Activated CD8-positive, alpha-beta memory T cell treated with anti-CD3 and anti-CD28 coated beads for 24 hours (primary cell): Measurements from ENCODE around the gene OTUB2.

Experiments used
- DNase-seq: peaks from one replicate; pipeline ENCODE4 v3.0.0-alpha.2; 2020

The OTUB2 gene

DNA sequence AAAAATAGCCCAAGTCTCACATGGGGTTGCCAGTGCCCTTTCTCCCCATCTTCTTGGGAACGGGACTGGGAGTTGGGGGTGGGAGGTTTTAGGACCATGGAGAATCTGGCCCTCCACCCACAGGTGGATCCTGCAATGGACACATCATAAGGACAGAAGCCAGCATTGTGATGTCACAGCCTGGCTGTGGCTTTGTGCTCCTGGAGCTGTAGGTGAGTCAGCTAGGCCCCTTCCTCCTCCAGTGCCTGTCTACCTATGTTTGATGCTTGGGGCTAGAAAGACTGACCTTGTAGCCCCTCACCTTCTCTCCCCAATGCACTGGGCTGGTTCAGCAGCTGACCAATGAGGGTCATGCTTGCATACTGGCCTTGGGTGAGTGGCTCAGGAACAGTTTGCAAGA lies 29.1 kb upstream of the OTUB2 start, which contains the start of gene CCDC197:
TSS of gene CCDC197 (plus strand) at position 220 of the 400 bp plus-strand sequence. CDS start 831 bp downstream, outside the sequence.
- DNase-seq = no peak

DNA sequence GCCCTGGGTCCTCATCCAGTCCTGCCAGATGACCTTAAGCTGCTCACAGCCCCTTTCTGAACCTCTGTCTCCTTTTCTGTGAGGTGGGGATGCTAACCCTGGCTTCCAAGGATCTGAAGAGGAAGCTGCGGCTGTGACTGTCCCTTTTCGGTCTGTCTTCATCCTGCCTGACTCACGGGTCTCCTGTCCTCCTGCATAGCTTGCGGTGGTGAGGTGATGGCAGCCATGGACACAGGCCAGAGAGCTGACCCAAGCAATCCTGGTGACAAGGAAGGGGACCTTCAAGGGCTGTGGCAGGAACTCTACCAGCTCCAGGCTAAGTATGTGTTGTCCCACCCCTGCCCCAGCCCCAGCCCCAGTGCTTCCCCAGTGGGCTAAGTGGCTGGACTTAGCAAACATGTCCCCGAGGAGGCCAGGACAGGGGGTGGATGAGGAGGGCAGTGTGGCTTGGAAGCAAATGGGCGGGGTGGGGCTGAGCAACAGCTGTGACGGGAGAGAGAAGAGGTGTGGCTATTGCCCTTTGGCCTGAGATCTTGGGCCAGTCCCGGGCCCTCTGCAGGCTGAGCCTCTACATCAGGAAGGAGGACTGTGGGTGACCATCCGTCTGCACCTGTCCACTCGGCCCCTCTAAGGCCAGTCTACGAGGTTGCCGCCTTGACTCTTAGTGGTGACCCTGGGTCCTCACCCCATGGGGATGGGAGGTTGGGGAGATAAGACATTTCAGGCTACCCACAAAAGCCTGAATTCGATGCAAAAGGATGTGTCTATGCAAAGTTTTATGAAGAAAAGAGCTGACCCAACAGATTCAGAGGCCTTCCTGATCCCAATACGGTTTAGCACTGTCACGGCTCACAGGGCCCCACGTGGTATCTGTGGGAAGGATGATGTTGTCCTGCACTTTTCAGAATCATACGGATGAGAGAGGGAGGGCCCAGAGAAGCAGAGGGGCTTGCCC lies 27.9 kb upstream of the OTUB2 start:
- DNase-seq = no peak

DNA sequence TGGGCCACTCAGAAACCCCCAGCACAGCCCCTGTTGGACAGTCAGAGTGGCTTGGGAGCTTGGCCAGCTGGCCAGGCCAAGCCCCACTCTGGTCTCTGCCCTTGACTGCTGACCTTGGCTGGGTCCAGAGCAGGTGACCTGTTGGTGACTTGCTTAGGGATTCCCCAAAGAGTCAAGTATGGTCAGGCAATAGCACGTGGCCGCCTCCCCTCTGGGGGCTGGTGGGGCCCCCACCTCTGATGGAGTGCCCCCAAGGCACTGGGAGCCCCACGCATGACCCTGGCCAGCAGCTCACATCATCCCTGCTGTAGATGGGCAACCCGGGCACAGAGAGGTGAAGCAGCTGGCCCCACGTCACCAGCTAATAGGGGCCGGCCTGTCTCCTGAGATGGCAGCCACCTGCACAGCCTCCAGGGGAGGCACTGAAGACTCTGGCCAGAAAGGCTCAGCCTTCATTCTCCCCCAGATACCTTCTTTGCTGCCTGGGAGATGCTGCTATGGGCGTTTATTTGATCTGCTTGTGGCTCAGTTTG lies 27.2 kb upstream of the OTUB2 start:
- DNase-seq = no peak

DNA sequence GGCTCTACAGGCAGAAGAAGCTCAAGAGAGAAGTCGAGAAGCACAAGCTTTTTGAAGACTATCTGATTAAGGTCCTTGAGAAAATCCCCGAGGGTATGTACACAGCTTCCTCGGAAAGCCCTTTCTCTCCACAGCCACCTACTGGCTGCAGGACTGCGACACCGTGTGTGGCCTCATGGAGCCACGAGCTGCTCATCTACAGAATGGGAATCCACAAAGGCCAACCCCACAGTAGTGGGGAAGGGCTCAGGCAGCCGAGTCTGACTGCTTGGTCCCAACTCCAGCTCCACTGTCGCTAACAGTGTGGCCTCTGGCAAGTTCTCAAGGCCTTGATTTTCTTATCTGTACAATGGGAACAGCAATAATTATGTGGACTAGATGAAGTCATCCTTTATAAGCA lies 26.6 kb upstream of the OTUB2 start:
- DNase-seq = no peak

DNA sequence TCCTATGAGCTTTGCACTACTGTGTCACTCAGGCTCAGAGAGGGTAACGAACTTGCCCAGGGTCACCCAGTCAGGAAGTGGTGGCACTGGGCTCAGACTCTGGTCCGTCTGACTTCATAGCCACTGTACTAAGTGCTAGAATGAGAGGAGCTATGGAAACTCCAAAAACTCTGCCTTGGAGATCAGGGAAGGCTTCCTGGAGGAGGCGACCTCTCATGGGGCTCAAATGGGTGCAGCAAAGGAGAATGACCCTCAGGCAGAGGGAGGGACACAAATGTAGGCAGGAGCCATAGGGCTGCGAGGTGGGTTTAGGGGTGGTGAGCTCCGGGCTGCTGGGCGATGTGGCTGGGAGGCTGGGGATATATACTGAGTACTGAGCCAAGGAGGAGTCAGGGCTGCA lies 25.9 kb upstream of the OTUB2 start:
- DNase-seq = no peak

DNA sequence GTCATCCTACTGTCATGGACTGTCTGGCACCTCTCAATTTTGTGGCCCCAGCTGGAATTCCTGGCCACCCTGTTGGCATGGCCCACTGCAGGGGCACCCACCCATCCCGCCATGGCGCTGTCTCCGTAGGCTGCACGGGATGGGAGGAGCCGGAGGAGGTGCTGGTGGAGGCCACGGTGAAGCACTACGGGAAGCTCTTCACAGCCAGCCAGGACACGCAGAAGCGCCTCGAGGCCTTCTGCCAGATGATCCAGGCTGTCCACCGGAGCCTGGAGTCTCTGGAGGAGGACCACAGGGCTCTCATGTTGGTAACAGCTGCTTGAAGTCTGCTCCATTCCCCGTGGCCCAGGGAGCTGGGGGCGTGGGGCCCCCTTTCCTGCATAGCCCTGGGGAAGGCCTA lies 25.1 kb upstream of the OTUB2 start:
- no peak for DNase-seq

DNA sequence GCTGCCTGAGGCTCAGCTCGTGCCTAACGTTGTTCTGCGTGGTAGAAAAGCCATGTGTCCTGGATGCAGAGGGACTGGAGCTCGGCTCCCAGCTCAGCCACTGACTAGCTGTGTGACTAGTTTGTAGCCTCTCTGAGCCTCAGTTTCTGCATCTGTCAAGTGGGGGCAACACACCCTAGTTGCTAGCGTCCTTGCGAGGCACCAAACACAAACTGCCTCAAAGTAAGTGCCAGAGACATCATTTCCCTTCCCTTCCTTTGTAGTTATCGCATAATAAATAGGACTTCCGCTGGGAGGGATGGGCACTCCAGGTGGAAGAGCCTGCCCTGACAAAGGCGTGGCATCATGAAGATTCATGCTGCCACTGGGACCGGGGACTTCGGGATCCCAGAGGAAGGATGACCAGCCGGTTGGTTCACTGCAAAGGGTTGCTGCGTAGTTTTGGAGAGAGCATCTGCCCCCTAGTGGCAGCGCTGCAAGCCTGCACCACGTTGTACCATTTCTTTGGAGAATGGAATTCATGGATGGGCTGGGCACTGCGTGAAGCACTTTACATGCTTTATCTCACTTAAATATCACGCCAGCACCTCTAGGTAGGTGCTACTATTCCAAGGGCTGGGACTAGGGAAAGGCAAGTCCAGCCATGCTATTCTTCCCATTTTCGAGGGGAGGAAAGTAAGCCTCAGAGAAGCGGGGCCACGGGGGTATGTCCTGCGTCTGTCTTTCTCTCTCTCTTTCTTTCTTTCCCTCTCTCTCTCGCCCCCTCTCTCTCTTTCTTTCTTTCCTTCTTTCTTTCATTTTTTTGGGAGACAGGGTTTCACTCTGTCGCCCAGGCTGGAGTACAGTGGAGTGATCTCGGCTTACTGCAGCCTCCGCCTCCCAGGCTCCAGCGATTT lies 24.4 kb upstream of the OTUB2 start:
- peak; percentile 88 for DNase-seq

DNA sequence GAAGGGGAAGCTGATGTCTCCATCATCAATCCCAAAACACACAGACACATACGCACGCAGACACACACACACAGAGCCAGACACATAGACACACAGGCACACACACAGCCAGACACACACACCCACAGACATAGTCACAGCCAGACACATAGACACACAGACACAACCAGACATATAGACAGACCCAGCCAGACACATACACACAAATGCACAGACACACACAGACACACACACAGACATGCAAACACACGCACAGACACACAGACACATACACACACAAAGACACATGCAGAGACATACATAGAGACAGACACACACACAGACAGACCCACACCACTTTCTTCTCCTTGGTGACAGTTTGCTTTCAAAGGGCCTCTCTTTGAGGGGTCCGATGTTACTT lies 22.7 kb upstream of the OTUB2 start:
- no peak for DNase-seq

DNA sequence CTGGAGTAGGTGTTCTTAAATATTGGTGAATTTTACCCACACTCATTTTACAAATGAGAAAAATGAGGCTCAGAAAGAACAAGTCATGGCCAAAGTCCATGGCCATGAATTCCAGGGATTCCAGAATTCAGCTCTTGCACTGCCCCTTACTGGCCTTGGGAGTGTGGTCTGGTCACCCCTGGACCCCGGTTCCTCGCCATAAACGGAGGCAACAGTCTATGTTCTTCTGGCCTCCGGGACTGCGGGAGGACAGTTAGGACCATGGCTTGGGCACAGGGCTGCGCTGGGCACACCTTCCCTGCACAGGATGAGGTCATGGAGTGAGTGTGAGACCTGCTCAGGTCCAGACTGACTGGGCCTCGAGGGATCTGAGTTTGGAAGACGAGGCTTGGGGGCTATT lies 22.1 kb upstream of the OTUB2 start:
- DNase-seq = no peak

DNA sequence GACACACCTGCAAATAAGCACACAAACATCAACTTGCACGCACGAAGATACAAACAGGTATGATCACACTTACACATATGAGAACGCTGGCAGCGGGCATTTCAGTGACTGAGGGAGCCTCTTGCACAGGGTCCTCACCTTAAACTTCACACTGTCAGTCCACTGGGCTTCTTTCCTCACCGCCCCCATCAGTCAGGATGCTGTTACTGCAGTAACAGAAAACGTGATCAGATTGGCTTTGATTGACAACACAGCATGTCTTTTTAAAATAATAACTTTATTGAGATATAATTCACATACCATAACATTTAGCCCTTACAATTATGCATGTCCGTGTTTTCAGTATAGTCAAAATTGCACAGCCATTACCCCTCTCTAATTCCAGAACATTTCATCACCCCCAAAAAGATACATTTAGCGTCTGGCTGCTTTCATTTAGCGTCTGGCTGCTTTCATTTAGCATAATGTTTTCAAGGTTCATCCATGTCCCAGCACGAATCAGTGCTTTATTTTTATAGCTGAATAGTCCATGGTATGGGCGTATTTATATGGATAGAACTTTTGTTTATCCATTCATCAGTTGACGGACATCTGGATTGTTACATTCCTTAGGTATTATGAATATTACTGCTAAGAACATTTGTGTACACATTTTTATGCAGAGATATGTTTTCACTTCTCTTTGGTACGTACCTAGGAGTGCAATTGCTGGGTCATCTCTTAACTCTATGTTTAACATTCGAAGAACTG lies 20.6 kb upstream of the OTUB2 start:
- DNase-seq = no peak

DNA sequence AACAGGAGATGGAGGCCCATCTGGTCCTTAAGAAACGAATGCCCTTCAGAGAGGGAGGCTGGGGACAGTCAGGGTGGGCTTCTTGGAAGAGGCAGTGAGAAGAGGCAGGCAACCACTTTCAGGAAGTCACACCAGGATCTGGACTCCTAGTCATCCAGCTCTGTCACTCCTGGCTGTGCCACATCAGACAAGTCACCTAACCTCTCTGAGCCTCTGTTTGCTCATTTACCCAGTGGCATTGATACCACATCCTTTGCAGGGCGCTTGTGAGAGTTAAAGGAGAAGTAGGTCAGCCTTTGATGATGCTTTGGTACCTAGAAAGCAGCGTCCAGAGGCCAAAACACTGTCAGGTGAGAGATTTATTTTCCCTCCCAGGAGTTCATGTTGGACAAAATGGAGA lies 17.9 kb upstream of the OTUB2 start:
- no peak for DNase-seq

DNA sequence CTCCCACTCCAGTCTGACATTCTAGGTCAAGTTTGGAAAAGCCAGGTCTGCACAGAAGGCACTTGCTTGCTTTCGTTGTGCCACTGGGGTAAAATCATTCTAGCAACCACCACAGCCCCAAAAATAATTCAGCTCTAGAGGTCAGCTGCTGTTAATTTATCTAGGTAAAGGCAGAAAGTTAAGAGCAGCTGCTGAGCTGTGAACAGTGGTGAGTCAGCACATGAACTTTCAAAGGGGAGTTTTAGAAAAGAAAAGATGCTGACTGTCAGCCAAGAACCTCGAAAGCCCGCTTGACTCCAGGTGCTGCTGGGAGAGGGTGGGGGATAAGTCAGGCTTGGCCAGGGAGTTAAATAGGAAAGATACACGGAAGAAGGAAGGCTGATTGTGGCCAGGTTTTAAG lies 16.4 kb upstream of the OTUB2 start:
- no peak for DNase-seq

DNA sequence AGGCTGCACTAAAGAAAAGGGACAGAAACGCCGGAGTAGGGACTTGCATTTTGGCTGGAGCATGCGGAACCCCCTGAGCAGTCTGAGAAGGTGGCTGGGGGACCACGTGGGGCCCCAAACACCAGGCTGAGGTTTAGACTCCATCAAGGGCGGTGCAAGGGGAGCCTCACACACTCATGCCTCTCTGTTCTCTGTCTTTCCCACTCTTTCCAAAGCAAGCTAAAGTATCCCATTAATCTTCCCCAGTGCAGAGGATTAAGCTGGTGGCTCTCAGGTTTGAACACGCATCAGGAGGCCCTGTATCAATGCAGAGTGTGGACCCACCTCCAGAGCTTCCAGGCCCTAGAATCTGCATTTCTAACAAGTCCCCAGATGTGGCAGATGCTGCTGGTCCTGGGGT lies 15.5 kb upstream of the OTUB2 start:
- DNase-seq = no peak

DNA sequence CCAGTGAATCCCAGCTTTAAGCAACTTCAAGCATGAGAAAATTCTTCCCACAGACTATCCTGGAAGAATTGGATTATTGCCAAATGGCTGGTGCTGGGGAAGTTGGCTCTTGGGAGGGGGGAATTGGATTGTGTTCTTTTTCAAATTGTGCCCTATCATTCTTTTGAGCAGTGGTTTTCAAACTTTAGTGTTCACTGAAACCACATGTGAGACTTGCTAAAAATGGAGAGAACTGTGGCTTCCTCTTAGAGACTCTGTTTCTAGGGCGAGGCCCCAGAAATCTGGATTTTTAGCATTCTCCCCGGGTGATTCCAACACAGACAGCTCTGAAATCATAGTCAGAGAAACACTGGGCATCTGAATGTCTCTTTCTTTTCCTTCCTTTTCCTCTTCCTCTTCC lies 14.3 kb upstream of the OTUB2 start:
- DNase-seq = no peak

DNA sequence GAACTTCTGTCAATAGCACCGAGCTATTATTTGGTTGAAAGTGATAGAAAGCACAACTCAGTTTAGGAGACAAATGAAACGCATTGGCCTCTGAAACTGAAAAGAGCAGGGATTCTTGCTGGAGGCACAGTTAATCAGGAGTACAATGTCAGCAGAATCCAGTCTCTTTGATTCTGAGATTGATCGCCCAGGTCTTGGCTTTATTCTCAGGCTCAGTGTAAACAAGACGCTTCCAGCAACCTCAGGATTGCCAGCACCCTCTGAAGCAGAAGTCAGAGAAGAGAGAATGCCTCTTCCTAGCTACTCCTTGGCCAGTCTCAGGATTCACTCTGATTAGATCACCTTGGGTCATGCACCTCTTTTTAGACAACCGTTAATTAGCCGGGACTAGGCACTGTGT lies 11.8 kb upstream of the OTUB2 start:
- DNase-seq = no peak

DNA sequence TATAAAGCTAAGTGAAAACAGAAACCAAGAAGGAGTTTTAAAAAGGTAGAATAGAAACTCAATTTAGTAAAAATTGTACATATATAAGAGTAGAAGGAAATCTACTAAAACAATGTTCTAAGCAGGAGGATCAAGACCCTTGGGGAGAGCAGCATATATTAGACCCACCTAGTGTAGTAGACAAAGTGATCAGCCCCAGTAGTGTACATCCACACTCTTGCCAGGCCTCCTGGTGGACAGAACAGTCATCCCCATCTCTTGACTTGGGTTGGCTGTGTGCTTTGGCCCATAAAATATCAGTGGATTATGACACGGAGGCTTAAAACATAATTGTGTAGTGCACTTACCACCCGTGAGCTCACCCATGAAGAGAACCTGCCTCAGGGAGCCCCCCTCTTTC lies 10.9 kb upstream of the OTUB2 start:
- DNase-seq = no peak

DNA sequence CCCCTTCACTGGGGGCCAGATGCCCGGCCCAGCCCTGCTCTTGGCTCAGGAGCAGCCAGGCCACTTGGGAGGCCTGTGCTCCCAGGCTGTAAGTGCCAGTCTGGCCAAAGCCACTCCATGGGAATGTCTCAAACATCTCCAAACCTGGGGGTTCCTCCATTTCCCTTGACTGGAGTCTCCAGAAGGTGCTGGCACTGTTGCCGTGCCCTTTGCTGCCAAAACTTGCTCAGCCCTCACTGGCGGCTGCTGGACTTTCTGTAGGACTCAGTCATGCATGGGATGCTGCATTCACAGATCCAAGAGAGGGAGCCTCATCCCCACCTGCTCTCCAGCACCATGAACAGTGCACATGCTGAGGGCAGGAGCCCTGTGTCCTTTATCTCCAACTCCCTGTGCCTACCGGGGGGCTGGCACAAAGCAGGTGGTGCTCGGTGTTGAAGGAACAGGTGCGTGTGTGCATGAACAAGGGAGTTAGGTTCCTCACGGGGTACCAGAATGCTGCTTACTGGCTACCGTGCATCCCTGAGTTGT lies 9.6 kb upstream of the OTUB2 start:
- DNase-seq = no peak

DNA sequence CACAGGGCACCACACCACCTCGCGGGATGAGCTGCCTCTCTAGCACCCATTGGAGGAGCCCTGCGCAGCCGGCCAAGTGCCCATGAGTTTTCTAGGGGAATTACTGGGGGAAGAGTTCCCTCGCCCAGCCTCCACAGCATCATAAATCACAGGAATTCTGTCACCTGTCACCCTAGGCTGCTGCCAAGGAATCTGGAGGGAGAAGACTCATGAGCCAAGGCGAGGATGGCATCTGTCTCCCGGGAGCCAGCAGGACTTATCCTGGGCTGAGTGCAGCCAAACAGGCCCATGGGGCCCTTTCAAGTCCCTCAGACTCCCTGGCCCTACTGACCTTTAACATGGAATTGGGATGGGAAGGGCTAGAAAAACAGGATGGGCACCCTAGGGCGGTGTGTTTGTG lies 7.8 kb upstream of the OTUB2 start:
- no peak for DNase-seq

DNA sequence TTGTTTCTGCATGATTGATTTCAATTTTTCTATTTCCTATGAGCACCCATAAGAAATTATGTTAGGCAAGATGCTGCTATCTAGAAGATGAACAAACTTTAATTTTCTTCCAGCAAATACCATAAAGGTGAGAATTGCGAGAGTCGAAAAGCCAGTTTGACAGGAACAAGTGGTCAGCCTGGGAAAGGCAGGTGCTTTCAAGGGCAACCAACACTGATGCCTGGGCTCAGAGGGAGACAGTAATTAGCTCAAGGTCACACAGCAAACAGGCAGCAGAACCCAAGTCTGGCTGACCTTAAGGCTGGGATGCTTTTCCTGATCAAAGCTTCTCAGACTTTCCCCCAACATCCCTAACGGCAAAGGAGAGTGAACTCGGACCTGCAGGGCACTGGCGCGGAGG lies 6.8 kb upstream of the OTUB2 start:
- DNase-seq = no peak

DNA sequence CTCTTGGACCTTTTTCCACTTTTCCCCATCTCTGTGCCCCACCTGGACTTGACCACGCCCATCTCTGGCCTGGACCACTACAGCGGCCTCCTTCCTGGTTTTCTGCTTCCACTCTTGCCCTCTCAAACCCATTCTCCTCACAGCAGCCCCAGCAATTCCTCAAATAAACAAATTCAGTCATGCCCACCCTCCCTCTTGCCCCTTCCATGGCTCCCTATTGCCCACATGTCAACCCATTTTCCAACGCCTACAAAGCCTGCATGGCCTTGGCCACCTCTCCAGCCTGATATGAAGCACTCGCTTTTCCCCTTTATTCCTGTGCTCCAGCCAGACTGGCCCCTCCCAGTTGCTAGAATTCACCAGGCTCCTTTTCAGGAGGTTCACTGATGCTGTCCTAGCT lies 5.9 kb upstream of the OTUB2 start:
- no peak for DNase-seq

DNA sequence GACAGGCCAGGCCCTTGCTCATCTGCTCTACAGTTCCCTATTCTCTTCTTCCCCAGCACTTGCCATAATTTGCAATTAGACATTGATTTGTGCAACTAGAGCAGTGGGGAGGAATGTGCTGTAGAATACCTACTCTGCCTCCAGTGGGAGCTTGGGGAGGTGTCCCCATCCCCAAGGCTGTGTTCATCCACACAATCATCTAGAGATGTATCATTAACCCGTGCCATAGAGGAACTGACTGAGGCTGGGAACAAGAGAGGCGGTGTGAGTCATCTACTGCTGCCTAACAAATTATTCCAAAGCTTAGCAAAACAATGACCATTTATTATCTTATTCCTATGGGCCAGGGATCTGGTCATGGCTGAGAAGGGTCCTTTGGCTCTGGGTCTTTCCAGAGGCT lies 5.1 kb upstream of the OTUB2 start:
- DNase-seq = no peak

DNA sequence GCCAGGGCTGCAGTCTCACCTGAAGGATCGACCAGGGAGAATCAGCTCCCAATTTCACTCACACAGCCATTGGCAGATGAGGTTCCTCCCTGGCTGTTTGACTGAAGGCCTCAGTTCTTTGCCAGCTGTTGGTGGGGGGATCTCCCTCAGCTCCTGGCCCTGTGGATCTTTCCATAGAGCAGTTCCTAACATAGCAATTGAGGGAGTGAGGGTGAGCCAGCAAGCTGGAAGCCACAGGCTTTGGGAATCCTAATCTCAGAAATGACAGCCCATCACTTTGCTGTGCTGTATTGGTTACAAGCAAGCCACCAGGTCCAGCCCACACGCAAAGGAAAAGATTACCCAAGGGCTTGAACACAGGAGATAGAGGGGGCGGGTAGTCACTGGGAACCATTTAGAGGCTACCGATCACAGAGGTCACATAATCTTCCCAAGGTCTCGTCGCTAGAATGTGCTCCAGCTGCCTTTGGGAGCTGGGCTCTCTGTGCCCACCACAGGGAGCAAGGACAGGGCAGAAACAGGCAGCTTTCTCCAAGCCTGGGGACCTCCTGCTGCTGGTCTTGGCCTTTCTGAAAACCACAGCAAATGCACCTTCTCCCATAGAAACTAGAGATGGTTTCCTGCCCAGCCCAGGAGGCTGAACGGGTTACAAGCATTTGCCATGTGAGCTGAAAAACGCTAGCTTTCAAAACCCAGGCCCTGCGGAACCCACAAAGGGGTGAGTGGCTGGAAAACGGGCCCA lies 4.6 kb upstream of the OTUB2 start:
- no peak for DNase-seq
